GM19468 (cell line): ENCODE results near the gene ATP6V1E1.

ENCODE experiments used
- ATAC-seq: cut with Tn5 transposase; IDR thresholded peaks from one replicate; pipeline ENCODE4 v1.9.1; 2021; ENCODE audit warnings: mild to moderate bottlenecking, moderate library complexity, moderate number of reproducible peaks; ENCODE audit not compliant: unreplicated experiment; ENCODE audit errors: extremely low read depth

The ATP6V1E1 gene

GRCh38 chr22:17552737-17553136 lies 75.8 kb downstream of the ATP6V1E1 start:
- ATAC-seq, result no peak

- no peak for ATAC-seq
These were observed 78.9 kb downstream of the ATP6V1E1 start for GRCh38 chr22:17549655-17550054.

- ATAC-seq, result no peak
These were observed 79.4 kb downstream of the ATP6V1E1 start for GRCh38 chr22:17549183-17549582.

GRCh38 chr22:17548756-17549035 lies 79.9 kb downstream of the ATP6V1E1 start:
- ATAC-seq, result no peak

- ATAC-seq, result no peak
These were observed 80.4 kb downstream of the ATP6V1E1 start for GRCh38 chr22:17548010-17548755.

GRCh38 chr22:17542452-17542851 lies 86.1 kb downstream of the ATP6V1E1 start:
- ATAC-seq, result no peak
